Endothelial cell of umbilical vein (primary cell): ENCODE data around the gene IGFL2.

Experiments
- CTCF ChIP-seq, 2 donors: IDR thresholded peaks; 1 replicate in 1 of 2; 2 replicates in 1 of 2; pipeline ENCODE4 v1.5.1; 2011; ENCODE audit warnings: low read length in 2 of 2, mild to moderate bottlenecking in 2 of 2, moderate library complexity in 2 of 2, control low read depth in 1 of 2, inconsistent platforms in 1 of 2, low read depth in 1 of 2; ENCODE audit not compliant: insufficient read depth in 1 of 2; ENCODE audit errors: extremely low read depth in 1 of 2
- EZH2 ChIP-seq: IDR thresholded peaks from 2 replicates; pipeline ENCODE4 v1.6.1; 2012; ENCODE audit warnings: borderline replicate concordance, low read depth, mild to moderate bottlenecking, moderate library complexity, low read length, inconsistent platforms; ENCODE audit not compliant: severe bottlenecking
- GATA2 ChIP-seq: IDR thresholded peaks from 2 replicates; pipeline ENCODE4 v1.7.0; 2011; ENCODE audit warnings: low read depth, mild to moderate bottlenecking, moderate library complexity, mixed read lengths, low read length; ENCODE audit not compliant: insufficient read length, insufficient read depth
- MAX ChIP-seq: IDR thresholded peaks from 2 replicates; pipeline ENCODE4 v1.6.1; 2011; ENCODE audit not compliant: insufficient read depth, insufficient read length
- POLR2A ChIP-seq: IDR thresholded peaks from 2 replicates; pipeline ENCODE4 v1.6.1; 2012; ENCODE audit warnings: low read depth, mild to moderate bottlenecking, control low read depth, low read length
- POLR2AphosphoS5 ChIP-seq: IDR thresholded peaks from 2 replicates; pipeline ENCODE4 v1.6.1; 2012; ENCODE audit warnings: low read depth, mild to moderate bottlenecking, control low read depth, low read length, moderate library complexity; ENCODE audit not compliant: insufficient read depth

DNA sequence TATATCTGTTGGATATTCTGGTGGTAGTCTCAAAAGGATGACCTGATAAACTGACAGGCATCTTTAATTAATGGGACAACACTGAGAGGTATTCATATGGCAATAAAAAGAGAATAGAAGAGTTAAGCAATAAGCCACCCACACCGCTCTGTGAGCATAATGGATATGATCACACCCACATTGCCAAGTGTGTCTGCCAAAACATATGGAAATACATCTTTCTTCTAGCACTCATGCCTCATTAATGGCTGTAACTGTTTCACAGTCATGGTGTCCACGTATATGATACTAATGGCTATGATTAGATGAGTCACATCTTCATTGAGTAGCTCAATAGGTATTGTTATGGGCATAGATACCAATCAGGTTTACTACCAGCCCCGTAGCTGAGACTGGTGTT is 36.7 kb upstream of the IGFL2 start:
- TF ChIP-seq MAX (no peak), EZH2 (no peak), GATA2 (no peak), CTCF (IDR thresholded peaks at IDR 0.05; ENCODE audit: extremely low read depth in 1 of 2, insufficient read depth in 1 of 2, low read depth in 1 of 2, low read length in 2 of 2) (no peak), POLR2A (no peak), POLR2AphosphoS5 (no peak)
